A549 (cell line): Measurements from ENCODE around the gene HOXD1.

Experiments used
- EP300 ChIP-seq, 2 experiments: fragments of >200 bp; sonication (Bioruptor Twin); formaldehyde crosslinking; IDR thresholded peaks; 2 replicates in 1 of 2; 3 replicates in 1 of 2; pipeline ENCODE4 v1.6.1; 2016 to 2017
- HDAC2 ChIP-seq: fragments of 200-600 bp; sonication (generic); IDR thresholded peaks from 2 replicates; pipeline ENCODE4 v1.6.1; 2016
- JUNB ChIP-seq: fragments of >200 bp; sonication (Bioruptor Twin); formaldehyde crosslinking; IDR thresholded peaks from 2 replicates; pipeline ENCODE4 v1.6.1; 2016
- MYC ChIP-seq: IDR thresholded peaks from 2 replicates; pipeline ENCODE4 v1.6.1; 2012; ENCODE audit warnings: mild to moderate bottlenecking, inconsistent platforms, low read length, improper control_type of control experiment, borderline replicate concordance
- PHF8 ChIP-seq: fragments of 200-600 bp; sonication (generic); IDR thresholded peaks from 2 replicates; pipeline ENCODE4 v1.6.1; 2016; ENCODE audit warnings: low read depth, mild to moderate bottlenecking, antibody characterized with exemption, moderate library complexity, borderline replicate concordance
- POLR2A ChIP-seq: IDR thresholded peaks from 2 replicates; pipeline ENCODE4 v1.6.1; 2012; ENCODE audit warnings: mild to moderate bottlenecking, low read length
- RAD21 ChIP-seq, 2 experiments: fragments of >200 bp in 1 of 2; sonication (Bioruptor Twin) in 1 of 2; formaldehyde crosslinking in 1 of 2; IDR thresholded peaks in 1 of 2; conservative IDR thresholded peaks in 1 of 2; 2 replicates in 1 of 2; 3 replicates in 1 of 2; pipeline ENCODE4 v1.6.1; 2012 to 2018; ENCODE audit warnings: inconsistent platforms in 1 of 2
- SMC3 ChIP-seq: fragments of >200 bp; sonication (Bioruptor Twin); formaldehyde crosslinking; IDR thresholded peaks from 3 replicates; pipeline ENCODE4 v1.6.1; 2018; ENCODE audit warnings: inconsistent platforms
- SREBF2 ChIP-seq: fragments of 450-650 bp; IDR thresholded peaks from 2 replicates; pipeline ENCODE4 v1.6.1; 2014; ENCODE audit warnings: mild to moderate bottlenecking, moderate library complexity
- ZNF302 ChIP-seq: fragments of 250-450 bp; sonication (Bioruptor Pico); IDR thresholded peaks from 2 replicates; pipeline ENCODE4 v1.9.0; 2021; ENCODE audit warnings: inconsistent platforms, mild to moderate bottlenecking, moderate library complexity
- TF ChIP-seq, protein P1 (sequence below): fragments of >200 bp; sonication (Bioruptor Twin); formaldehyde crosslinking; IDR thresholded peaks from 3 replicates; pipeline ENCODE4 v1.5.1; 2016
- TF ChIP-seq, protein P2 (sequence below): fragments of 450-650 bp; IDR thresholded peaks from 2 replicates; pipeline ENCODE4 v1.6.1; 2014; ENCODE audit warnings: antibody characterized with exemption
- TF ChIP-seq, protein P3 (sequence below): fragments of 250-450 bp; sonication (Bioruptor Pico); IDR thresholded peaks from 2 replicates; pipeline ENCODE4 v1.5.0; 2020; ENCODE audit warnings: low read depth, mild to moderate bottlenecking, moderate library complexity
- TF ChIP-seq, protein P4 (sequence below): IDR thresholded peaks from 2 replicates; pipeline ENCODE4 v1.6.1; 2012; ENCODE audit warnings: low read depth, borderline replicate concordance

DNA sequence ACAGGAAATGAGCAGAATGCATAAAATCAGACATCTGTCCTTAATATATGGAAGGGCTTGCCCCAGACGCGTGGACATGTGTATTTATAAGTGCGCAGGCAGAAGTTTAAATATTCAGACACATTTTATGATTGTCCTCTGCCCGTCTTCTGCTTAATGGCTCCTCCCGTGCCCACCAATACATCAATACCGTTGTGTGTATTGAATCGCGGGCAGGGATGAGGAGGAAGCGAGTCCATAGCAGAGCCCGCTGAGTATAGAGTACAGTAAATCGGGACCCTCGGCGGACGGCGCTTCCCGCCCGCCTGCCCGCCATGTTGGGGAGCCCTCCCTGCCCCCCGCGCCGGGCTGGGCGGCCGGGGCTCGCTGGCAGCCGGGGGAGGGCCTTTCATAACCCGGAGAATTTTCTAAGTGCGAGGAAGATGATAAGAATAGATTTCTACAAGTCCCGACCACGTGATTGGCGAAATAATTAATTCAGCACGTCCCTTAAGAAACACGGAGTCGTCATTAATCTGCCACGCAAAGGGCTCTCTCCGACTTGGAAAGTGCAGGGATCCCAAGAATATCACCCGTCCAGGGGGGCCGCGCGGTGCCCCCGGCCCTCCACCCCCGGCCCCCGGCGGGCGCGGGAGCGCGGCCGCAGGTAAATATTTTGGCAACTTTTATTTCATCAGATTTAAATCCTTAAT is 31.5 kb upstream of the HOXD1 start, which contains the start of gene HOXD3:
- TF ChIP-seq RAD21 (conservative IDR thresholded peaks at IDR 0.05 in 1 of 2, IDR thresholded peaks at IDR 0.05 in 1 of 2) (no peak), POLR2A (no peak), EP300 (IDR thresholded peaks at IDR 0.05) (no peak), ZNF302 (no peak), SREBF2 (no peak), SMC3 (no peak), PHF8 (no peak), JUNB (no peak), MYC (no peak), HDAC2 (no peak)
- TF ChIP-seq, protein P1, sequence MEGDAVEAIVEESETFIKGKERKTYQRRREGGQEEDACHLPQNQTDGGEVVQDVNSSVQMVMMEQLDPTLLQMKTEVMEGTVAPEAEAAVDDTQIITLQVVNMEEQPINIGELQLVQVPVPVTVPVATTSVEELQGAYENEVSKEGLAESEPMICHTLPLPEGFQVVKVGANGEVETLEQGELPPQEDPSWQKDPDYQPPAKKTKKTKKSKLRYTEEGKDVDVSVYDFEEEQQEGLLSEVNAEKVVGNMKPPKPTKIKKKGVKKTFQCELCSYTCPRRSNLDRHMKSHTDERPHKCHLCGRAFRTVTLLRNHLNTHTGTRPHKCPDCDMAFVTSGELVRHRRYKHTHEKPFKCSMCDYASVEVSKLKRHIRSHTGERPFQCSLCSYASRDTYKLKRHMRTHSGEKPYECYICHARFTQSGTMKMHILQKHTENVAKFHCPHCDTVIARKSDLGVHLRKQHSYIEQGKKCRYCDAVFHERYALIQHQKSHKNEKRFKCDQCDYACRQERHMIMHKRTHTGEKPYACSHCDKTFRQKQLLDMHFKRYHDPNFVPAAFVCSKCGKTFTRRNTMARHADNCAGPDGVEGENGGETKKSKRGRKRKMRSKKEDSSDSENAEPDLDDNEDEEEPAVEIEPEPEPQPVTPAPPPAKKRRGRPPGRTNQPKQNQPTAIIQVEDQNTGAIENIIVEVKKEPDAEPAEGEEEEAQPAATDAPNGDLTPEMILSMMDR: no peak
- TF ChIP-seq, protein P2, sequence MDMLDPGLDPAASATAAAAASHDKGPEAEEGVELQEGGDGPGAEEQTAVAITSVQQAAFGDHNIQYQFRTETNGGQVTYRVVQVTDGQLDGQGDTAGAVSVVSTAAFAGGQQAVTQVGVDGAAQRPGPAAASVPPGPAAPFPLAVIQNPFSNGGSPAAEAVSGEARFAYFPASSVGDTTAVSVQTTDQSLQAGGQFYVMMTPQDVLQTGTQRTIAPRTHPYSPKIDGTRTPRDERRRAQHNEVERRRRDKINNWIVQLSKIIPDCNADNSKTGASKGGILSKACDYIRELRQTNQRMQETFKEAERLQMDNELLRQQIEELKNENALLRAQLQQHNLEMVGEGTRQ: no peak
- TF ChIP-seq, protein P3, sequence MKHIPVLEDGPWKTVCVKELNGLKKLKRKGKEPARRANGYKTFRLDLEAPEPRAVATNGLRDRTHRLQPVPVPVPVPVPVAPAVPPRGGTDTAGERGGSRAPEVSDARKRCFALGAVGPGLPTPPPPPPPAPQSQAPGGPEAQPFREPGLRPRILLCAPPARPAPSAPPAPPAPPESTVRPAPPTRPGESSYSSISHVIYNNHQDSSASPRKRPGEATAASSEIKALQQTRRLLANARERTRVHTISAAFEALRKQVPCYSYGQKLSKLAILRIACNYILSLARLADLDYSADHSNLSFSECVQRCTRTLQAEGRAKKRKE: no peak
- TF ChIP-seq, protein P4, sequence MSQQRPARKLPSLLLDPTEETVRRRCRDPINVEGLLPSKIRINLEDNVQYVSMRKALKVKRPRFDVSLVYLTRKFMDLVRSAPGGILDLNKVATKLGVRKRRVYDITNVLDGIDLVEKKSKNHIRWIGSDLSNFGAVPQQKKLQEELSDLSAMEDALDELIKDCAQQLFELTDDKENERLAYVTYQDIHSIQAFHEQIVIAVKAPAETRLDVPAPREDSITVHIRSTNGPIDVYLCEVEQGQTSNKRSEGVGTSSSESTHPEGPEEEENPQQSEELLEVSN: no peak
